ENCODE data around the gene HTATSF1. TPM values are rescaled to one million over a fixed set of nuclear protein-coding genes. Genes with fewer than 3 reads are reported as not detected.

Gene HTATSF1
- polyA plus RNA-seq, 1 of the 3 experiments (the other 2 are of a cell fraction), result 2.7 TPM

- no peak overlapping the region for H2AFZ ChIP-seq (ENCODE audit: low read depth)
- POLR2A ChIA-PET, result no interaction called here
- no peak overlapping the region for H3K9ac ChIP-seq
- H4K20me1 ChIP-seq (ENCODE audit: insufficient read depth), result no peaks in the 10 kb centered on the region
- no peak for DNase-seq
- no peaks in the 10 kb centered on the region for H3K79me2 ChIP-seq (ENCODE audit: insufficient read depth)
- H3K9me3 ChIP-seq, result no peaks in the 10 kb centered on the region
- H3K4me1 ChIP-seq (ENCODE audit: control insufficient read depth in 1 of 2, insufficient read depth in 2 of 2, low read depth in 1 of 2, low read length in 1 of 2), result no peaks in the 10 kb centered on the region
- WGBS (ENCODE audit: low lambda C conversion rate), result 55% methylated on average over 3 of the region's 3 CpGs
- H3F3A ChIP-seq (replicated peaks; ENCODE audit: insufficient read depth), result no peaks in the 10 kb centered on the region
- peaks cover 19% of the 10 kb centered on the region; the same call in 1 of the 2 replicates for H3K27me3 ChIP-seq (ENCODE audit: insufficient read depth)
- no peak overlapping the region for H3K4me2 ChIP-seq
- H3K9me2 ChIP-seq, result no peaks in the 10 kb centered on the region
- CTCF ChIA-PET, result no interaction called here
- H3K4me3 ChIP-seq (ENCODE audit: low read depth in 2 of 2, low read length in 1 of 2), result no peak overlapping the region
- H3K27ac ChIP-seq (ENCODE audit: low read depth in 2 of 2, low read length in 1 of 2), result no peak overlapping the region
- no peaks in the 10 kb centered on the region for H3K36me3 ChIP-seq (replicated peaks in 1 of 2; ENCODE audit: control insufficient read depth in 1 of 2, insufficient read depth in 2 of 2, low read length in 1 of 2)
- no peak for TF ChIP-seq ELF1 (IDR thresholded peaks at IDR 0.05)
- TF ChIP-seq EP300 (IDR thresholded peaks at IDR 0.05; ENCODE audit: borderline replicate concordance in 1 of 2, low read depth in 1 of 2, low read length in 1 of 2), result no peak
- no peak for TF ChIP-seq RXRA (IDR thresholded peaks at IDR 0.05; ENCODE audit: borderline replicate concordance, low read depth)
- TF ChIP-seq GABPA (IDR thresholded peaks at IDR 0.05; ENCODE audit: low read depth), result no peak
- TF ChIP-seq, protein P1, sequence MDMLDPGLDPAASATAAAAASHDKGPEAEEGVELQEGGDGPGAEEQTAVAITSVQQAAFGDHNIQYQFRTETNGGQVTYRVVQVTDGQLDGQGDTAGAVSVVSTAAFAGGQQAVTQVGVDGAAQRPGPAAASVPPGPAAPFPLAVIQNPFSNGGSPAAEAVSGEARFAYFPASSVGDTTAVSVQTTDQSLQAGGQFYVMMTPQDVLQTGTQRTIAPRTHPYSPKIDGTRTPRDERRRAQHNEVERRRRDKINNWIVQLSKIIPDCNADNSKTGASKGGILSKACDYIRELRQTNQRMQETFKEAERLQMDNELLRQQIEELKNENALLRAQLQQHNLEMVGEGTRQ (IDR thresholded peaks at IDR 0.05; ENCODE audit: borderline replicate concordance, low read depth, low read length), result no peak
- no peak for TF ChIP-seq RFX5 (IDR thresholded peaks at IDR 0.05; ENCODE audit: low read length)
- no peak for TF ChIP-seq FOSL2 (IDR thresholded peaks at IDR 0.05; ENCODE audit: borderline replicate concordance, low read depth)
- no peak for TF ChIP-seq MXI1 (IDR thresholded peaks at IDR 0.05; ENCODE audit: low read depth, low read length)
- no peak for TF ChIP-seq EZH2phosphoT487 (IDR thresholded peaks at IDR 0.05; ENCODE audit: borderline replicate concordance, low read depth)
- TF ChIP-seq, protein P2, sequence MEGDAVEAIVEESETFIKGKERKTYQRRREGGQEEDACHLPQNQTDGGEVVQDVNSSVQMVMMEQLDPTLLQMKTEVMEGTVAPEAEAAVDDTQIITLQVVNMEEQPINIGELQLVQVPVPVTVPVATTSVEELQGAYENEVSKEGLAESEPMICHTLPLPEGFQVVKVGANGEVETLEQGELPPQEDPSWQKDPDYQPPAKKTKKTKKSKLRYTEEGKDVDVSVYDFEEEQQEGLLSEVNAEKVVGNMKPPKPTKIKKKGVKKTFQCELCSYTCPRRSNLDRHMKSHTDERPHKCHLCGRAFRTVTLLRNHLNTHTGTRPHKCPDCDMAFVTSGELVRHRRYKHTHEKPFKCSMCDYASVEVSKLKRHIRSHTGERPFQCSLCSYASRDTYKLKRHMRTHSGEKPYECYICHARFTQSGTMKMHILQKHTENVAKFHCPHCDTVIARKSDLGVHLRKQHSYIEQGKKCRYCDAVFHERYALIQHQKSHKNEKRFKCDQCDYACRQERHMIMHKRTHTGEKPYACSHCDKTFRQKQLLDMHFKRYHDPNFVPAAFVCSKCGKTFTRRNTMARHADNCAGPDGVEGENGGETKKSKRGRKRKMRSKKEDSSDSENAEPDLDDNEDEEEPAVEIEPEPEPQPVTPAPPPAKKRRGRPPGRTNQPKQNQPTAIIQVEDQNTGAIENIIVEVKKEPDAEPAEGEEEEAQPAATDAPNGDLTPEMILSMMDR (IDR thresholded peaks at IDR 0.05), result no peak
- TF ChIP-seq CHD2 (IDR thresholded peaks at IDR 0.05; ENCODE audit: low read length, partially characterized antibody), result no peak
- no peak for TF ChIP-seq FOXM1 (IDR thresholded peaks at IDR 0.05; ENCODE audit: low read depth)
- TF ChIP-seq MEF2A (IDR thresholded peaks at IDR 0.05; ENCODE audit: borderline replicate concordance, low read depth), result no peak
- no peak for TF ChIP-seq NFIC (IDR thresholded peaks at IDR 0.05; ENCODE audit: borderline replicate concordance)
Measured at GRCh38 chrX:136541294-136541693, 43.9 kb downstream of the HTATSF1 start.

- Histone ChIP-seq H3F3A (replicated peaks; ENCODE audit: insufficient read depth) (no peaks in the 10 kb centered on the region), H3K36me3 (replicated peaks in 1 of 2; ENCODE audit: control insufficient read depth in 1 of 2, insufficient read depth in 2 of 2, low read length in 1 of 2) (no peaks in the 10 kb centered on the region), H3K79me2 (ENCODE audit: insufficient read depth) (no peaks in the 10 kb centered on the region), H3K9me3 (no peaks in the 10 kb centered on the region), H2AFZ (ENCODE audit: low read depth) (no peak overlapping the region), H4K20me1 (ENCODE audit: insufficient read depth) (no peaks in the 10 kb centered on the region), H3K4me1 (ENCODE audit: control insufficient read depth in 1 of 2, insufficient read depth in 2 of 2, low read depth in 1 of 2, low read length in 1 of 2) (no peaks in the 10 kb centered on the region), H3K9me2 (no peaks in the 10 kb centered on the region), H3K9ac (no peak overlapping the region), H3K4me3 (ENCODE audit: low read depth in 2 of 2, low read length in 1 of 2) (no peak overlapping the region), H3K4me2 (no peak overlapping the region), H3K27ac (ENCODE audit: low read depth in 2 of 2, low read length in 1 of 2) (no peak overlapping the region), H3K27me3 (ENCODE audit: insufficient read depth) (peaks cover 19% of the 10 kb centered on the region; the same call in 1 of the 2 replicates)
- ChIA-PET POLR2A (no interaction called here), CTCF (no interaction called here)
- TF ChIP-seq YY1 (IDR thresholded peaks at IDR 0.05; ENCODE audit: low read depth), result no peak
- no peak for TF ChIP-seq FOXM1 (IDR thresholded peaks at IDR 0.05; ENCODE audit: low read depth)
- no peak for TF ChIP-seq MAX (IDR thresholded peaks at IDR 0.05; ENCODE audit: low read depth)
- no peak for TF ChIP-seq NRF1 (IDR thresholded peaks at IDR 0.05; ENCODE audit: low read depth, low read length)
- 30% methylated on average over 7 of the region's 7 CpGs for WGBS (ENCODE audit: low lambda C conversion rate)
- DNase-seq, result no peak
Measured at GRCh38 chrX:136542281-136542680, 44.9 kb downstream of the HTATSF1 start.

Data from SK-N-SH (cell line).